ENCODE measurements around the gene CNTN2. TPM values are rescaled to one million over a fixed set of nuclear protein-coding genes. Genes with fewer than 3 reads are reported as not detected.

CNTN2 gene
- total RNA-seq, 1 donor from 2014 or later, result not detected

DNA sequence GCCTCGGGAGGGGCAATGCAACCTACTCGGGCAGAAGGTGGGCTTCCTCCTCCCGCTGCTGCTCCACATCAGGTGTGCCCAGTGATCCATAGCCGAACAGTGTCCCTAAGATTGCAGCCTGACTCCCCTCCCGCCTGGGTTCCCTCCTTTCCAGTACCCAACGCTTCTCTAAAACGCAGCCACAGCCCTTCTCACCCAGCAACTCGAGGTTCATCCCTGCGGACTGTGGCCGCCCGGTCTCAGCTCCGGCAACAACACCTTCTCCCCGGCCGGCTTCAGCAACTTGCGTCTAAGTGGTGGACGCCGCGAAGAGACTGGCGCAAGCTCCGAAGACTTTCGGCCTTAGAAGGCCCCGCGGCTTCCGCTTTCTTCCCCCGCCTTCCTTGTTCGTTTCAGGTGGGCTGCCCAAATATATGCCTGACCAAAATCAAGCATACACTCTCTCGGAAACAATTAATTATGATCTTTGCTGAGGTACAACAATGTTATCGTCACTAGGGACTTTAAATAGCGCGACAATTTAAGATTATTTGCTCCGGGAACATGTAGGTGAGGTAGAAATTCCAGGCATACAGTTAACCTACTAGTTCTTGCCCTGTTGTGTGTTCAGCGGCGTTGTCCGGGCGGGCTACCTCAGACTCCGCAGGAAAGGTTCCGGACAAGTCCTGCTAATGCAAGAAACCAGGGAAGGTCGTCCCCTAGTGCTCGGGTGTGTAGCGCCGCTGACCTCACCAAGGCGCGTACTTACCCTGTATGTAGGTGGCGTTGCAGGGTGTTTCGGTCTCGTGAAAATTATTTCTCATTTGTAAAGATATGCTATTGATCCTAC lies 78.9 kb downstream of the CNTN2 start, which contains the start of gene RBBP5:
Gene RBBP5, minus strand, starts transcription at position 319 of the 829 bp plus-strand sequence. Its CDS starts 105 bp downstream, at position 214.
- intact Hi-C loops (cut with micrococcal nuclease), result loop anchor here (1.0 to 10.0 kb wide), 9 partner anchors 19 to 1325 kb away; partner anchors contain the start of genes SNRPE, TMCC2, ZBED6 and ZC3H11A
- Mint-ChIP-seq H3K4me1 (peaks cover 57% of the 10 kb centered on the region), H3K36me3 (ENCODE audit: low read depth) (peaks cover 27% of the 10 kb centered on the region), H3K4me3 (peak within 1 kb of the TSS; percentile 99), H3K27me3 (no peaks in the 10 kb centered on the region), H3K9me3 (no peaks in the 10 kb centered on the region), H3K27ac (peak within 1 kb of the TSS; percentile 100)
- ChIA-PET CTCF (interaction anchor here (1.0 to 5.5 kb wide), 9 partner anchors 12 to 315 kb away, joined by 3 to 36 read pairs (median 5); partner anchors contain the start of gene TMCC2), POLR2A (interaction anchor here (0.5 to 2.3 kb wide), 10 partner anchors 10 to 663 kb away, joined by 3 to 11 read pairs (median 6); partner anchors contain the start of gene TMCC2)
- DNase-seq (peak; percentile 94), ATAC-seq (ENCODE audit: low read depth) (peak; percentile 92)
- TF ChIP-seq, protein P1, sequence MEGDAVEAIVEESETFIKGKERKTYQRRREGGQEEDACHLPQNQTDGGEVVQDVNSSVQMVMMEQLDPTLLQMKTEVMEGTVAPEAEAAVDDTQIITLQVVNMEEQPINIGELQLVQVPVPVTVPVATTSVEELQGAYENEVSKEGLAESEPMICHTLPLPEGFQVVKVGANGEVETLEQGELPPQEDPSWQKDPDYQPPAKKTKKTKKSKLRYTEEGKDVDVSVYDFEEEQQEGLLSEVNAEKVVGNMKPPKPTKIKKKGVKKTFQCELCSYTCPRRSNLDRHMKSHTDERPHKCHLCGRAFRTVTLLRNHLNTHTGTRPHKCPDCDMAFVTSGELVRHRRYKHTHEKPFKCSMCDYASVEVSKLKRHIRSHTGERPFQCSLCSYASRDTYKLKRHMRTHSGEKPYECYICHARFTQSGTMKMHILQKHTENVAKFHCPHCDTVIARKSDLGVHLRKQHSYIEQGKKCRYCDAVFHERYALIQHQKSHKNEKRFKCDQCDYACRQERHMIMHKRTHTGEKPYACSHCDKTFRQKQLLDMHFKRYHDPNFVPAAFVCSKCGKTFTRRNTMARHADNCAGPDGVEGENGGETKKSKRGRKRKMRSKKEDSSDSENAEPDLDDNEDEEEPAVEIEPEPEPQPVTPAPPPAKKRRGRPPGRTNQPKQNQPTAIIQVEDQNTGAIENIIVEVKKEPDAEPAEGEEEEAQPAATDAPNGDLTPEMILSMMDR (IDR thresholded peaks at IDR 0.05), result no peak

DNA sequence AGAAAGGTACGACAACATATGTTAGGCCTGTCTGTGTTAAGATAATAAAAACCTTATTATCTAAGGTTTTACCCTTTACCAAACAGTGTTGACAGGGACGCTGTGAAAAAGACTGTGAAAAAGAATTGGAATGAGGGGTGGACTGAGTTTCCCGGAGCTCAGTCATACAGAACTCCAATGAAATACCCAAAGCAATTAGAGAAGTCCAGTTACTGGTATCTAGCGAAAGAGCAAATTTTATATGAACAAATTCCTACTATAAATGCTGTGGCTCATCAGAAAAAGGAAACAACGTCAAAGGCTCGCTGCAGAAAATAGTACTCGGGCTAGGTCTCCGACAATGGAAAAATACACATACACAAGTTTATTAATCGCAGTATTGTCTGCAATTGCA lies 79.5 kb downstream of the CNTN2 start:
- H3K36me3 Mint-ChIP-seq (ENCODE audit: low read depth), result peaks cover 26% of the 10 kb centered on the region
- ChIA-PET CTCF (interaction anchor here (1.2 to 5.5 kb wide), 5 partner anchors 16 to 133 kb away, joined by 5 to 36 read pairs (median 6); partner anchors contain the start of gene TMCC2), POLR2A (interaction anchor here (1.3 to 2.3 kb wide), 3 partner anchors 11 to 19 kb away, joined by 4 to 11 read pairs (median 8); no protein-coding TSS in a partner anchor)
- peak overlapping the region; percentile 100 for H3K27ac Mint-ChIP-seq
- no peak for DNase-seq
- no peaks in the 10 kb centered on the region for H3K9me3 Mint-ChIP-seq
- peak overlapping the region; percentile 99 for H3K4me3 Mint-ChIP-seq
- intact Hi-C loops (cut with micrococcal nuclease), result loop anchor here (2.0 to 10.0 kb wide), 8 partner anchors 105 to 1325 kb away; partner anchors contain the start of genes SNRPE, TMCC2, ZBED6 and ZC3H11A
- H3K4me1 Mint-ChIP-seq, result peaks cover 57% of the 10 kb centered on the region
- ATAC-seq (ENCODE audit: low read depth), result no peak
- TF ChIP-seq, protein P1 (IDR thresholded peaks at IDR 0.05), result no peak
- H3K27me3 Mint-ChIP-seq, result no peaks in the 10 kb centered on the region

DNA sequence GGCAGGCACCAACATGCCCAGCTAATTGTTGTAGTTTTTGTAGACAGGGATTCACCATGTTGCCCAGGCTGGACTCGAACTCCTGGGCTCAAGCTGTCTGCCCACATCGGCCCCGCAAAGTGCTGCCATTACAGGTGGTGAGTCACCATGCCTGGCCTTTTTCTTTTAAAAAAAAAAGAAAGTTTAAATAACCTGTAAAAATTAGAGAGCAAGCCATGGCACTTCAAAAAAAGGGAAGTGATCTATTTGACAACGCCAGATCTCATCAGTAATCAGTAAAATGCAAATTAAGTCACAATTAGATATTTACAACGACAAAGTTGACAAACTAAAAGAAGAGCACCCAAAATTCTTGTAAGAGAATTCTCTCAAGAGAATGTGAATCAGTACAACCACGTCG lies 81.7 kb downstream of the CNTN2 start:
- TF ChIP-seq, protein P1 (IDR thresholded peaks at IDR 0.05), result no peak
- POLR2A ChIA-PET, result interaction anchor here (0.7 to 1.0 kb wide), 2 partner anchors 86 to 951 kb away, joined by 5 to 8 read pairs; no protein-coding TSS in a partner anchor
- no peaks in the 10 kb centered on the region for H3K9me3 Mint-ChIP-seq
- H3K4me3 Mint-ChIP-seq, result peak overlapping the region; percentile 8
- H3K4me1 Mint-ChIP-seq, result peaks cover 45% of the 10 kb centered on the region
- H3K27ac Mint-ChIP-seq, result peak overlapping the region; percentile 46
- intact Hi-C loops (cut with micrococcal nuclease), result loop anchor here (5.0 to 10.0 kb wide), 7 partner anchors 103 to 1327 kb away; partner anchors contain the start of genes TMCC2, ZBED6 and ZC3H11A
- peaks cover 12% of the 10 kb centered on the region for H3K36me3 Mint-ChIP-seq (ENCODE audit: low read depth)
- DNase-seq (no peak), ATAC-seq (ENCODE audit: low read depth) (no peak)
- no peaks in the 10 kb centered on the region for H3K27me3 Mint-ChIP-seq
- CTCF ChIA-PET, result interaction anchor here (0.7 to 5.5 kb wide), 2 partner anchors 17 to 21 kb away, joined by 4 to 36 read pairs; no protein-coding TSS in a partner anchor

DNA sequence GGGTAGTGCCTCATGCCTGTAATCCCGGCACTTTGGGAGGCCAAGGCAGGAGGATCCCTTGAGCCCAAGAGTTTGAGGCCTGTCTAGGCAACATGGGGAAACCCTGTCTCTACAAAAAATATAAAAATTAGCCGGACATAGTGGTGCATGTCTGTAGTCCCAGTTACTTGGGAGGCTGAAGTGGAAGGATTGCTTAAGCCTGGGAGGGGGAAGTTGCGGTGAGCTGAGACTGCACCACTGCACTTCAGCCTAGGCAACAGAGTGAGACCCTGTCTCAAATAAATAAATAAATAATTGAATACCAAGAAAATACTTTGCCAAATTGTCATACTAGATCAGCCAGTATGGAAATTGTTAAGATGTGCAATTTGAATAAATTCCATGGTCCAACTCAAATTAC lies 84.6 kb downstream of the CNTN2 start:
- POLR2A ChIA-PET, result no interaction called here
- TF ChIP-seq, protein P1 (IDR thresholded peaks at IDR 0.05), result no peak
- CTCF ChIA-PET, result interaction anchor here (1.3 kb wide), 1 partner anchor 13 kb away, joined by 3 read pairs; no protein-coding TSS in a partner anchor
- DNase-seq (no peak), ATAC-seq (ENCODE audit: low read depth) (no peak)
- H3K4me1 Mint-ChIP-seq, result peaks cover 18% of the 10 kb centered on the region
- intact Hi-C loops (cut with micrococcal nuclease), result loop anchor here (10.0 kb wide), 2 partner anchors 187 to 617 kb away; no protein-coding TSS in a partner anchor
- H3K36me3 Mint-ChIP-seq (ENCODE audit: low read depth), result no peaks in the 10 kb centered on the region
- H3K27me3 Mint-ChIP-seq, result no peaks in the 10 kb centered on the region
- no peak overlapping the region for H3K27ac Mint-ChIP-seq
- H3K4me3 Mint-ChIP-seq, result no peak overlapping the region
- H3K9me3 Mint-ChIP-seq, result no peaks in the 10 kb centered on the region

Other genes starting within 250 kb of the CNTN2 start
- 0.07 TPM in 1 of 2 replicates, not detected in the other for gene NFASC, start 172.3 kb upstream of the CNTN2 start, total RNA-seq
- gene TMEM81, start 41.2 kb downstream of the CNTN2 start, total RNA-seq, result 3.3 and 3.5 TPM in 2 replicates
- gene RBBP5, start 78.8 kb downstream of the CNTN2 start, total RNA-seq, result 16.3 and 19.7 TPM in 2 replicates
- 7.3 and 9.6 TPM in 2 replicates for gene DSTYK, start 168.5 kb downstream of the CNTN2 start, total RNA-seq
- 1.2 and 1.4 TPM in 2 replicates for gene TMCC2, start 184.7 kb downstream of the CNTN2 start, total RNA-seq